Activated naive CD4-positive, alpha-beta T cell treated with anti-CD3 and anti-CD28 coated beads, Interleukin-2, amount 10 ng/mL, durations not matched to agents 7 days and 5 days (primary cell): ENCODE data around the gene PEX1.
A peak's percentile ranks its signal among the peaks of the same experiment; 100 is the strongest.

Experiments
- CTCF ChIA-PET: fragments of 350-600 bp; sonication (Branson Sonifier 250); formaldehyde crosslinking; loops from one replicate; lab custom pipeline; 2021; ENCODE audit warnings: antibody characterized with exemption; lab: Charles Lee
- DNase-seq: peaks from one replicate; pipeline ENCODE4 v3.0.0-alpha.2; 2020
- H3K27ac Mint-ChIP-seq: one replicate; pipeline ENCODE4 v1.8.0; 2021; ENCODE audit warnings: mild to moderate bottlenecking, moderate library complexity, mixed read lengths
- H3K27me3 Mint-ChIP-seq: one replicate; pipeline ENCODE4 v1.8.0; 2021; ENCODE audit warnings: mild to moderate bottlenecking, mixed read lengths
- H3K36me3 Mint-ChIP-seq: one replicate; pipeline ENCODE4 v1.8.0; 2021; ENCODE audit warnings: mixed read lengths
- H3K4me1 Mint-ChIP-seq: one replicate; pipeline ENCODE4 v1.8.0; 2021; ENCODE audit warnings: mixed read lengths
- H3K4me3 Mint-ChIP-seq: one replicate; pipeline ENCODE4 v1.8.0; 2021; ENCODE audit warnings: mild to moderate bottlenecking, moderate library complexity, mixed read lengths
- H3K9me3 Mint-ChIP-seq: one replicate; pipeline ENCODE4 v1.8.0; 2021; ENCODE audit warnings: mixed read lengths

Gene PEX1

GRCh38 chr7:92528958-92529264 lies 591 bp upstream of the PEX1 start:
- CTCF ChIA-PET: interaction anchor here (0.7 to 1.9 kb wide), 10 partner anchors 10 to 531 kb away, joined by 3 to 10 read pairs (median 4); no protein-coding TSS in a partner anchor
- peaks cover 42% of the 10 kb centered on the region for H3K4me1 Mint-ChIP-seq
- H3K27me3 Mint-ChIP-seq: no peaks in the 10 kb centered on the region
- peaks cover 28% of the 10 kb centered on the region for H3K36me3 Mint-ChIP-seq
- no peak for DNase-seq
- no peaks in the 10 kb centered on the region for H3K9me3 Mint-ChIP-seq
- peak overlapping the region; percentile 97 for H3K27ac Mint-ChIP-seq
- H3K4me3 Mint-ChIP-seq: peak overlapping the region; percentile 83

- Mint-ChIP-seq H3K36me3 (peaks cover 17% of the 10 kb centered on the region), H3K27ac (peak overlapping the region; percentile 97), H3K4me1 (peaks cover 40% of the 10 kb centered on the region), H3K9me3 (no peaks in the 10 kb centered on the region), H3K4me3 (peak overlapping the region; percentile 83), H3K27me3 (no peaks in the 10 kb centered on the region)
- CTCF ChIA-PET: interaction anchor here (1.0 to 1.9 kb wide), 4 partner anchors 61 to 102 kb away, joined by 3 to 10 read pairs (median 4); partner anchors contain the start of gene FAM133B
- peak; percentile 66 for DNase-seq
Measured at GRCh38 chr7:92527300-92528187, 776 bp downstream of the PEX1 start.

- peaks cover 3% of the 10 kb centered on the region for H3K36me3 Mint-ChIP-seq
- DNase-seq: no peak
- CTCF ChIA-PET: no interaction called here
- H3K27me3 Mint-ChIP-seq: no peaks in the 10 kb centered on the region
- no peak overlapping the region for H3K4me3 Mint-ChIP-seq
- H3K9me3 Mint-ChIP-seq: no peaks in the 10 kb centered on the region
- no peak overlapping the region for H3K27ac Mint-ChIP-seq
- peaks cover 19% of the 10 kb centered on the region for H3K4me1 Mint-ChIP-seq
Measured at GRCh38 chr7:92523110-92523509, 5.2 kb downstream of the PEX1 start.

- H3K36me3 Mint-ChIP-seq: peaks cover 11% of the 10 kb centered on the region
- no peaks in the 10 kb centered on the region for H3K4me1 Mint-ChIP-seq
- H3K9me3 Mint-ChIP-seq: no peaks in the 10 kb centered on the region
- H3K27me3 Mint-ChIP-seq: no peaks in the 10 kb centered on the region
- H3K27ac Mint-ChIP-seq: no peak overlapping the region
- H3K4me3 Mint-ChIP-seq: no peak overlapping the region
- CTCF ChIA-PET: no interaction called here
- DNase-seq: no peak
Measured at GRCh38 chr7:92520024-92520423, 8.3 kb downstream of the PEX1 start.

GRCh38 chr7:92517631-92518030 lies 10.7 kb downstream of the PEX1 start:
- Mint-ChIP-seq H3K27me3 (no peaks in the 10 kb centered on the region), H3K27ac (no peak overlapping the region), H3K4me1 (no peaks in the 10 kb centered on the region), H3K36me3 (peaks cover 13% of the 10 kb centered on the region), H3K9me3 (no peaks in the 10 kb centered on the region), H3K4me3 (no peak overlapping the region)
- DNase-seq: no peak
- CTCF ChIA-PET: no interaction called here

- Mint-ChIP-seq H3K27ac (no peak overlapping the region), H3K36me3 (peaks cover 14% of the 10 kb centered on the region), H3K4me3 (no peak overlapping the region), H3K4me1 (no peaks in the 10 kb centered on the region), H3K27me3 (no peaks in the 10 kb centered on the region), H3K9me3 (no peaks in the 10 kb centered on the region)
- CTCF ChIA-PET: no interaction called here
- DNase-seq: no peak
Measured at GRCh38 chr7:92513167-92513902, 15.0 kb downstream of the PEX1 start.

GRCh38 chr7:92508946-92509345 lies 19.4 kb downstream of the PEX1 start:
- no peak for DNase-seq
- Mint-ChIP-seq H3K4me1 (peaks cover 2% of the 10 kb centered on the region), H3K4me3 (no peak overlapping the region), H3K9me3 (no peaks in the 10 kb centered on the region), H3K36me3 (peaks cover 13% of the 10 kb centered on the region), H3K27ac (no peak overlapping the region), H3K27me3 (no peaks in the 10 kb centered on the region)
- CTCF ChIA-PET: interaction anchor here (0.7 kb wide), 1 partner anchor 678 kb away, joined by 3 read pairs; no protein-coding TSS in a partner anchor

GRCh38 chr7:92506363-92506762 lies 22.0 kb downstream of the PEX1 start:
- Mint-ChIP-seq H3K36me3 (peaks cover 14% of the 10 kb centered on the region), H3K27me3 (no peaks in the 10 kb centered on the region), H3K4me3 (no peak overlapping the region), H3K27ac (no peak overlapping the region), H3K4me1 (peaks cover 7% of the 10 kb centered on the region), H3K9me3 (no peaks in the 10 kb centered on the region)
- no peak for DNase-seq
- CTCF ChIA-PET: no interaction called here

GRCh38 chr7:92504563-92504962 lies 23.8 kb downstream of the PEX1 start:
- Mint-ChIP-seq H3K27ac (no peak overlapping the region), H3K4me1 (peaks cover 7% of the 10 kb centered on the region), H3K27me3 (no peaks in the 10 kb centered on the region), H3K36me3 (peaks cover 23% of the 10 kb centered on the region), H3K9me3 (no peaks in the 10 kb centered on the region), H3K4me3 (no peak overlapping the region)
- DNase-seq: no peak
- CTCF ChIA-PET: no interaction called here

- DNase-seq: no peak
- no peaks in the 10 kb centered on the region for H3K27me3 Mint-ChIP-seq
- peaks cover 7% of the 10 kb centered on the region for H3K4me1 Mint-ChIP-seq
- H3K36me3 Mint-ChIP-seq: peaks cover 21% of the 10 kb centered on the region
- no peak overlapping the region for H3K4me3 Mint-ChIP-seq
- H3K9me3 Mint-ChIP-seq: no peaks in the 10 kb centered on the region
- no peak overlapping the region for H3K27ac Mint-ChIP-seq
- CTCF ChIA-PET: no interaction called here
Measured at GRCh38 chr7:92503767-92504166, 24.6 kb downstream of the PEX1 start.

- Mint-ChIP-seq H3K4me1 (peaks cover 4% of the 10 kb centered on the region), H3K9me3 (no peaks in the 10 kb centered on the region), H3K36me3 (peaks cover 20% of the 10 kb centered on the region), H3K4me3 (no peak overlapping the region), H3K27me3 (no peaks in the 10 kb centered on the region), H3K27ac (no peak overlapping the region)
- CTCF ChIA-PET: interaction anchor here (1.4 kb wide), 1 partner anchor 52 kb away, joined by 4 read pairs; the partner anchor contains the start of gene GATAD1
- no peak for DNase-seq
Measured at GRCh38 chr7:92498557-92498956, 29.8 kb downstream of the PEX1 start.

- DNase-seq: no peak
- Mint-ChIP-seq H3K9me3 (no peaks in the 10 kb centered on the region), H3K36me3 (peaks cover 24% of the 10 kb centered on the region), H3K4me3 (no peak overlapping the region), H3K27me3 (no peaks in the 10 kb centered on the region), H3K27ac (no peak overlapping the region), H3K4me1 (peaks cover 3% of the 10 kb centered on the region)
- CTCF ChIA-PET: no interaction called here
Measured at GRCh38 chr7:92496876-92497275, 31.4 kb downstream of the PEX1 start.

- H3K36me3 Mint-ChIP-seq: peaks cover 26% of the 10 kb centered on the region
- no peak for DNase-seq
- H3K27ac Mint-ChIP-seq: no peak overlapping the region
- H3K27me3 Mint-ChIP-seq: no peaks in the 10 kb centered on the region
- no peaks in the 10 kb centered on the region for H3K9me3 Mint-ChIP-seq
- H3K4me3 Mint-ChIP-seq: no peak overlapping the region
- no peaks in the 10 kb centered on the region for H3K4me1 Mint-ChIP-seq
- CTCF ChIA-PET: interaction anchor here (0.7 kb wide), 1 partner anchor 35 kb away, joined by 4 read pairs; no protein-coding TSS in a partner anchor
Measured at GRCh38 chr7:92489634-92490033, 38.7 kb downstream of the PEX1 start.

- no peaks in the 10 kb centered on the region for H3K27me3 Mint-ChIP-seq
- H3K36me3 Mint-ChIP-seq: peaks cover 25% of the 10 kb centered on the region
- H3K9me3 Mint-ChIP-seq: no peaks in the 10 kb centered on the region
- CTCF ChIA-PET: no interaction called here
- no peak overlapping the region for H3K27ac Mint-ChIP-seq
- no peaks in the 10 kb centered on the region for H3K4me1 Mint-ChIP-seq
- DNase-seq: no peak
- H3K4me3 Mint-ChIP-seq: no peak overlapping the region
Measured at GRCh38 chr7:92487804-92488203, 40.5 kb downstream of the PEX1 start.
